ENCODE results near the gene PCDHGA4.

- no peak for TF ChIP-seq POLR2A (IDR thresholded peaks at IDR 0.05)
- TF ChIP-seq CTCF (IDR thresholded peaks at IDR 0.05) = no peak
These were observed 33.8 kb downstream of the PCDHGA4 start for GRCh38 chr5:141388661-141389060.
